GM12878 (cell line): ENCODE measurements around the gene ZNF680. TPM values are rescaled to one million over a fixed set of nuclear protein-coding genes. Genes with fewer than 3 reads are reported as not detected.

Experiments used
- ATAC-seq: fragments of 200-7000 bp; cut with Tn5 transposase; 3 replicates; pipeline ENCODE4 v1.9.1; 2020; ENCODE audit warnings: mild to moderate bottlenecking, moderate library complexity
- BruUV-seq: library from RNA; stranded (reverse); fragments of 400-500 nt; replicated peaks from 2 replicates; lab custom pipeline; 2021; lab: Mats Ljungman, UMichigan
- CTCF ChIA-PET: fragments of 300-600 bp; sonication (Branson Sonifier 250); formaldehyde crosslinking; extraction: SDS; loops from one replicate; lab custom pipeline; 2021; ENCODE audit warnings: inconsistent platforms; lab: Yijun Ruan, JAX
- POLR2A ChIA-PET: fragments of 350-600 bp; formaldehyde crosslinking; extraction: SDS; loops from one replicate; lab custom pipeline; 2021; ENCODE audit warnings: inconsistent platforms; lab: Charles Lee
- RAD21 ChIA-PET: fragments of 300-600 bp; sonication (Branson Sonifier 250); formaldehyde crosslinking; loops from one replicate; lab custom pipeline; 2023; ENCODE audit warnings: antibody characterized with exemption; ENCODE audit not compliant: unreplicated experiment; lab: Charles Lee
- SMC1A ChIA-PET: fragments of 300-600 bp; sonication (Branson Sonifier 250); formaldehyde crosslinking; loops from one replicate; lab custom pipeline; 2023; ENCODE audit not compliant: unreplicated experiment, uncharacterized antibody; lab: Charles Lee
- DNase-seq: peaks from one replicate; pipeline ENCODE4 v3.0.0-alpha.2; 2011; ENCODE audit warnings: low read depth, low spot score
- FAIRE-seq: peaks from 3 replicates; lab custom pipeline; 2011; peaks lifted over from hg19 to GRCh38; lab: Jason Lieb, UNC
- H2AFZ ChIP-seq: 2 replicates; pipeline ENCODE4 v1.6.0; 2011; ENCODE audit warnings: low read depth, low read length, control low read depth; ENCODE audit not compliant: control insufficient read depth
- H3K27ac ChIP-seq: 2 replicates; pipeline ENCODE4 v1.5.1; 2011; ENCODE audit warnings: control low read depth; ENCODE audit not compliant: control insufficient read depth, insufficient read depth
- H3K27me3 ChIP-seq, 2 experiments: replicated peaks in 1 of 2; 2 replicates each; pipeline versions ENCODE4 v1.6.0 to v1.6.1; 2011; ENCODE audit warnings: low read length in 1 of 2; ENCODE audit not compliant: control insufficient read depth in 2 of 2, insufficient read depth in 2 of 2
- H3K36me3 ChIP-seq, 2 experiments: 2 replicates each; pipeline ENCODE4 v1.5.1; 2011; ENCODE audit warnings: low read length in 1 of 2; ENCODE audit not compliant: control insufficient read depth in 2 of 2, insufficient read depth in 2 of 2
- H3K4me1 ChIP-seq: 2 replicates; pipeline ENCODE4 v1.6.1; 2011; ENCODE audit warnings: mild to moderate bottlenecking, low read length, moderate library complexity, mixed read lengths; ENCODE audit not compliant: control insufficient read depth, insufficient read depth
- H3K4me2 ChIP-seq: 2 replicates; pipeline ENCODE4 v1.6.0; 2011; ENCODE audit warnings: control low read depth; ENCODE audit not compliant: control insufficient read depth, insufficient read depth
- H3K4me3 ChIP-seq: fragments of 200-600 bp; sonication (generic); 2 replicates; pipeline ENCODE4 v1.5.1; 2016
- H3K79me2 ChIP-seq: 2 replicates; pipeline ENCODE4 v1.6.0; 2011; ENCODE audit warnings: low read length; ENCODE audit not compliant: control insufficient read depth, insufficient read depth
- H3K9ac ChIP-seq: 2 replicates; pipeline ENCODE4 v1.8.0; 2011; ENCODE audit warnings: low read length, control low read depth, mixed read lengths; ENCODE audit not compliant: control insufficient read depth, insufficient read depth
- H3K9me3 ChIP-seq: replicated peaks from 3 replicates; pipeline ENCODE4 v1.5.1; 2011; ENCODE audit warnings: mild to moderate bottlenecking, low read length; ENCODE audit not compliant: control insufficient read depth, insufficient read depth
- H4K20me1 ChIP-seq: 2 replicates; pipeline ENCODE4 v1.6.0; 2011; ENCODE audit not compliant: control insufficient read depth, insufficient read depth
- CBX5 ChIP-seq: sonication (generic); IDR thresholded peaks from 2 replicates; pipeline ENCODE4 v1.6.1; 2016; ENCODE audit warnings: low read depth, moderate library complexity, mild to moderate bottlenecking, inconsistent platforms
- EED ChIP-seq: sonication (generic); IDR thresholded peaks from 2 replicates; pipeline ENCODE4 v1.6.1; 2016; ENCODE audit warnings: antibody characterized with exemption, low read depth
- GATAD2B ChIP-seq: fragments of 450-650 bp; conservative IDR thresholded peaks from 2 replicates; pipeline ENCODE4 v1.6.1; 2017; ENCODE audit warnings: low read depth, mild to moderate bottlenecking, moderate library complexity
- HDAC2 ChIP-seq: fragments of 200-600 bp; sonication (generic); IDR thresholded peaks from 2 replicates; pipeline ENCODE4 v1.6.1; 2017
- JUND ChIP-seq: IDR thresholded peaks from 2 replicates; pipeline ENCODE4 v1.6.1; 2012; ENCODE audit warnings: low read depth, mild to moderate bottlenecking, low read length, improper control_type of control experiment, moderate library complexity
- NR2F1 ChIP-seq: fragments of 450-650 bp; conservative IDR thresholded peaks from 2 replicates; pipeline ENCODE4 v1.6.1; 2017; ENCODE audit warnings: mild to moderate bottlenecking
- SREBF1 ChIP-seq: IDR thresholded peaks from 2 replicates; pipeline ENCODE4 v1.6.1; 2012; ENCODE audit warnings: mild to moderate bottlenecking, low read length
- SUPT20H ChIP-seq: IDR thresholded peaks from 2 replicates; pipeline ENCODE4 v1.6.1; 2011; ENCODE audit warnings: low read depth, mild to moderate bottlenecking, low read length, moderate library complexity, borderline replicate concordance; ENCODE audit not compliant: control insufficient read depth
- TARDBP ChIP-seq: IDR thresholded peaks from 2 replicates; pipeline ENCODE4 v1.6.1; 2016; ENCODE audit warnings: borderline replicate concordance
- WRNIP1 ChIP-seq: IDR thresholded peaks from 2 replicates; pipeline ENCODE4 v1.6.1; 2011; ENCODE audit warnings: low read depth, low read length, improper control_type of control experiment, borderline replicate concordance
- WGBS: methylation state at CpG from one replicate; pipeline ENCODE4 v1.1.6; 2016; ENCODE audit warnings: low lambda C conversion rate; ENCODE audit not compliant: insufficient replicate concordance, insufficient coverage; ENCODE audit errors: missing lambda C conversion rate; 5-methylcytosine and 5-hydroxymethylcytosine counted together
- in situ Hi-C: fragments of 300-500 bp; cut with MboI; formaldehyde crosslinking; loops from 9 replicates; pipeline ENCODE4 v1.14.3; 2018; ENCODE audit warnings: mixed read lengths
- intact Hi-C: fragments of 100-400 bp; cut with micrococcal nuclease; formaldehyde crosslinking; loops from one replicate; pipeline ENCODE4 v1.14.2; 2022; ENCODE audit not compliant: unreplicated experiment
- polyA plus RNA-seq, 11 experiments: library from polyadenylated mRNA; depleted of rRNA in 4 of 11; unstranded in 6 of 11; stranded (reverse) in 5 of 11; fragments of >200 nt; fragmentation: Nextera tagmentation in 4 of 11; fragmentation: Illumina TruSeq in 1 of 11; extraction: Ambion mirVana in 4 of 11; extraction: Trizol in 1 of 11; gene quantifications; 1 replicate in 1 of 11; 2 replicates in 10 of 11; pipeline versions ENCODE4 v1.2.1 to v1.2.3, GENCODE V29; 2011 to 2016; ENCODE audit warnings: inconsistent platforms in 2 of 11, missing spikeins in 2 of 11, low read depth in 1 of 11
- total RNA-seq, 4 experiments: library from RNA; depleted of rRNA in 3 of 4; stranded (reverse); fragments of >200 nt in 3 of 4; fragmentation: Illumina TruSeq in 1 of 4; extraction: Trizol in 1 of 4; gene quantifications; 2 replicates each; pipeline versions ENCODE4 v1.2.1 to v1.2.3, GENCODE V29; 2013 to 2021
- TF ChIP-seq, protein P1 (sequence below), 3 experiments: IDR thresholded peaks in 2 of 3; conservative IDR thresholded peaks in 1 of 3; 2 replicates each; pipeline ENCODE4 v1.5.1; 2011; ENCODE audit warnings: low read depth in 3 of 3, low read length in 3 of 3, mild to moderate bottlenecking in 3 of 3, control low read depth in 2 of 3, moderate library complexity in 2 of 3, inconsistent platforms in 1 of 3, mixed read lengths in 1 of 3; ENCODE audit not compliant: control insufficient read depth in 2 of 3, insufficient read depth in 1 of 3; ENCODE audit errors: extremely low read depth in 1 of 3
- TF ChIP-seq, protein P2 (sequence below): fragments of 150-350 bp; IDR thresholded peaks from 2 replicates; pipeline ENCODE4 v1.6.1; 2016; ENCODE audit warnings: low read depth, low read length
- TF ChIP-seq, protein P3 (sequence below): fragments of 450-650 bp; conservative IDR thresholded peaks from 2 replicates; pipeline ENCODE4 v1.6.1; 2017; ENCODE audit warnings: mild to moderate bottlenecking, moderate library complexity

ZNF680 gene
- total and polyA plus RNA-seq, 10 of the 15 experiments (the other 5 are each of a cell fraction or from before 2014, with no cell fraction given), result 5.0 to 13.6 (median 7.8) TPM

- SMC1A ChIA-PET, result no interaction called here
- no peak overlapping the region for H2AFZ ChIP-seq
- H3K27ac ChIP-seq, result no peak overlapping the region
- POLR2A ChIA-PET, result no interaction called here
- no peak for DNase-seq
- H4K20me1 ChIP-seq, result no peaks in the 10 kb centered on the region
- TF ChIP-seq TARDBP, result no peak
- TF ChIP-seq, protein P1, sequence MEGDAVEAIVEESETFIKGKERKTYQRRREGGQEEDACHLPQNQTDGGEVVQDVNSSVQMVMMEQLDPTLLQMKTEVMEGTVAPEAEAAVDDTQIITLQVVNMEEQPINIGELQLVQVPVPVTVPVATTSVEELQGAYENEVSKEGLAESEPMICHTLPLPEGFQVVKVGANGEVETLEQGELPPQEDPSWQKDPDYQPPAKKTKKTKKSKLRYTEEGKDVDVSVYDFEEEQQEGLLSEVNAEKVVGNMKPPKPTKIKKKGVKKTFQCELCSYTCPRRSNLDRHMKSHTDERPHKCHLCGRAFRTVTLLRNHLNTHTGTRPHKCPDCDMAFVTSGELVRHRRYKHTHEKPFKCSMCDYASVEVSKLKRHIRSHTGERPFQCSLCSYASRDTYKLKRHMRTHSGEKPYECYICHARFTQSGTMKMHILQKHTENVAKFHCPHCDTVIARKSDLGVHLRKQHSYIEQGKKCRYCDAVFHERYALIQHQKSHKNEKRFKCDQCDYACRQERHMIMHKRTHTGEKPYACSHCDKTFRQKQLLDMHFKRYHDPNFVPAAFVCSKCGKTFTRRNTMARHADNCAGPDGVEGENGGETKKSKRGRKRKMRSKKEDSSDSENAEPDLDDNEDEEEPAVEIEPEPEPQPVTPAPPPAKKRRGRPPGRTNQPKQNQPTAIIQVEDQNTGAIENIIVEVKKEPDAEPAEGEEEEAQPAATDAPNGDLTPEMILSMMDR (IDR thresholded peaks at IDR 0.05 in 2 of 3, conservative IDR thresholded peaks at IDR 0.05 in 1 of 3; ENCODE audit: control insufficient read depth in 2 of 3, extremely low read depth in 1 of 3, insufficient read depth in 1 of 3, low read depth in 3 of 3, low read length in 3 of 3), result no peak
- TF ChIP-seq SREBF1, result no peak
- no peak for TF ChIP-seq CBX5
- TF ChIP-seq, protein P2, sequence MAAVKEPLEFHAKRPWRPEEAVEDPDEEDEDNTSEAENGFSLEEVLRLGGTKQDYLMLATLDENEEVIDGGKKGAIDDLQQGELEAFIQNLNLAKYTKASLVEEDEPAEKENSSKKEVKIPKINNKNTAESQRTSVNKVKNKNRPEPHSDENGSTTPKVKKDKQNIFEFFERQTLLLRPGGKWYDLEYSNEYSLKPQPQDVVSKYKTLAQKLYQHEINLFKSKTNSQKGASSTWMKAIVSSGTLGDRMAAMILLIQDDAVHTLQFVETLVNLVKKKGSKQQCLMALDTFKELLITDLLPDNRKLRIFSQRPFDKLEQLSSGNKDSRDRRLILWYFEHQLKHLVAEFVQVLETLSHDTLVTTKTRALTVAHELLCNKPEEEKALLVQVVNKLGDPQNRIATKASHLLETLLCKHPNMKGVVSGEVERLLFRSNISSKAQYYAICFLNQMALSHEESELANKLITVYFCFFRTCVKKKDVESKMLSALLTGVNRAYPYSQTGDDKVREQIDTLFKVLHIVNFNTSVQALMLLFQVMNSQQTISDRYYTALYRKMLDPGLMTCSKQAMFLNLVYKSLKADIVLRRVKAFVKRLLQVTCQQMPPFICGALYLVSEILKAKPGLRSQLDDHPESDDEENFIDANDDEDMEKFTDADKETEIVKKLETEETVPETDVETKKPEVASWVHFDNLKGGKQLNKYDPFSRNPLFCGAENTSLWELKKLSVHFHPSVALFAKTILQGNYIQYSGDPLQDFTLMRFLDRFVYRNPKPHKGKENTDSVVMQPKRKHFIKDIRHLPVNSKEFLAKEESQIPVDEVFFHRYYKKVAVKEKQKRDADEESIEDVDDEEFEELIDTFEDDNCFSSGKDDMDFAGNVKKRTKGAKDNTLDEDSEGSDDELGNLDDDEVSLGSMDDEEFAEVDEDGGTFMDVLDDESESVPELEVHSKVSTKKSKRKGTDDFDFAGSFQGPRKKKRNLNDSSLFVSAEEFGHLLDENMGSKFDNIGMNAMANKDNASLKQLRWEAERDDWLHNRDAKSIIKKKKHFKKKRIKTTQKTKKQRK, result no peak
- no peak for TF ChIP-seq EED
- TF ChIP-seq WRNIP1, result no peak
- TF ChIP-seq SUPT20H, result no peak
- TF ChIP-seq, protein P3, sequence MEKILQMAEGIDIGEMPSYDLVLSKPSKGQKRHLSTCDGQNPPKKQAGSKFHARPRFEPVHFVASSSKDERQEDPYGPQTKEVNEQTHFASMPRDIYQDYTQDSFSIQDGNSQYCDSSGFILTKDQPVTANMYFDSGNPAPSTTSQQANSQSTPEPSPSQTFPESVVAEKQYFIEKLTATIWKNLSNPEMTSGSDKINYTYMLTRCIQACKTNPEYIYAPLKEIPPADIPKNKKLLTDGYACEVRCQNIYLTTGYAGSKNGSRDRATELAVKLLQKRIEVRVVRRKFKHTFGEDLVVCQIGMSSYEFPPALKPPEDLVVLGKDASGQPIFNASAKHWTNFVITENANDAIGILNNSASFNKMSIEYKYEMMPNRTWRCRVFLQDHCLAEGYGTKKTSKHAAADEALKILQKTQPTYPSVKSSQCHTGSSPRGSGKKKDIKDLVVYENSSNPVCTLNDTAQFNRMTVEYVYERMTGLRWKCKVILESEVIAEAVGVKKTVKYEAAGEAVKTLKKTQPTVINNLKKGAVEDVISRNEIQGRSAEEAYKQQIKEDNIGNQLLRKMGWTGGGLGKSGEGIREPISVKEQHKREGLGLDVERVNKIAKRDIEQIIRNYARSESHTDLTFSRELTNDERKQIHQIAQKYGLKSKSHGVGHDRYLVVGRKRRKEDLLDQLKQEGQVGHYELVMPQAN, result no peak
- no peak for TF ChIP-seq NR2F1
- TF ChIP-seq JUND, result no peak
- TF ChIP-seq HDAC2, result no peak
- no peak for TF ChIP-seq GATAD2B
- no peak overlapping the region for H3K4me2 ChIP-seq
- peaks cover 4% of the 10 kb centered on the region for H3K9me3 ChIP-seq
- H3K4me3 ChIP-seq, result no peak overlapping the region
- no peaks in the 10 kb centered on the region for H3K4me1 ChIP-seq
- RAD21 ChIA-PET, result no interaction called here
- H3K79me2 ChIP-seq, result no peaks in the 10 kb centered on the region
- no peaks in the 10 kb centered on the region for H3K27me3 ChIP-seq
- no peak for ATAC-seq
- WGBS, result 99% methylated on average over 3 of the region's 3 CpGs
- in situ Hi-C loops, result loop anchor here (25.0 kb wide), 1 partner anchor 879 kb away; no protein-coding TSS in a partner anchor
- CTCF ChIA-PET, result no interaction called here
- H3K9ac ChIP-seq, result no peak overlapping the region
- no peaks in the 10 kb centered on the region; a peak in 2 of 4 replicates for H3K36me3 ChIP-seq
- FAIRE-seq, result no peak
- intact Hi-C loops, result no loop called here
- no TSS peak for BruUV-seq
Measured at GRCh38 chr7:64533756-64534155, 29.1 kb downstream of the ZNF680 start.
